GM10847 (cell line): ENCODE data around the gene STK36.

Experiments used
- POLR2A ChIP-seq: IDR thresholded peaks from 2 replicates; pipeline ENCODE4 v1.6.1; 2011; ENCODE audit not compliant: insufficient read length; ENCODE audit errors: extremely low read depth

Gene STK36

DNA sequence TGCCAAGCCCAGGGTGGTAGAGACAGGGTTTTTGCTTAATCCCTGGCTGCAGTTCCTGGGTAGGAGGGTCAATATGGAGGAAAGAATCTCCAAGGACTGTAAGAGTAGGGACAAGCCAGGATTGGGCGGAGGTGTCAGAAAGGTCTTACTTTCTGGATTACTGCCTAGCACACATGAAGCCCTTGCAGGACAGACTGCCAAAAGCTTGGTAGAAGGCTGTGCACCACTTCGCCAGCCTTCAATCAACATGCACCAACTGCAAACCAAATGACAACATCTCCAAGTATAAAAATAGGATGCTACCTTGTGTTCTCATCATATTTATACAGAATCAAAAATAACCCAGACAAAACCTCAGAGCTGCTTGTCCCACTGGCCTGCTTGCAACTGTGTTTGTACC is 16.1 kb upstream of the STK36 start:
- no peak for TF ChIP-seq POLR2A

DNA sequence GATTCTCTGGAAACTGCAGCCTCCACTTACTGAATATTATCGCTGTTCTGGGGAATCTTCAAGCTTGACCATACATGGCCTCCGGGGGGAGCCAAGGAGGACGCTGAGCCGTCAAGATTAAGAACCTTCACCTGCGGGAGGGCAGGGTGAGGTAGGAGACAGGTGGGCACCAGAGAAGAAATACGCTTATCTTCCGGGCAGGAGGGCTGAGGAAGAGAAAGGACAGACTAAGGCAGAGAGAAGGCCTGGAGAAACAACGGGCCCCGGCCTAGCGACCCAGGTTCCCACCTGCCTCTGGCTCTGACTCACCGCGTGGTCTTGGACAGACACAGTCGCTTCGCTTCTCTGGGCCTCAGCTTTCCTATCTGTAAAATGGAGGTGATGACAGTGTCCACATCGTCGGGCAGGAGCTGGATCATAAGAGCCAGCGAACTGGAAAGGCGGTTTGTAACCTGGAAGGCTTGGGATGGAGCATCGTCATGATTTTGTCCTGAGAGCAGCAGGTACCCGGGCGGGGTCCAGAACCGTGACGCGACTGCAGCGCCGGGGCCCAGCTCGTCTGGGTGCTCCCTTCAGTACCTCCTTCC is 13.1 kb upstream of the STK36 start:
- no peak for TF ChIP-seq POLR2A

DNA sequence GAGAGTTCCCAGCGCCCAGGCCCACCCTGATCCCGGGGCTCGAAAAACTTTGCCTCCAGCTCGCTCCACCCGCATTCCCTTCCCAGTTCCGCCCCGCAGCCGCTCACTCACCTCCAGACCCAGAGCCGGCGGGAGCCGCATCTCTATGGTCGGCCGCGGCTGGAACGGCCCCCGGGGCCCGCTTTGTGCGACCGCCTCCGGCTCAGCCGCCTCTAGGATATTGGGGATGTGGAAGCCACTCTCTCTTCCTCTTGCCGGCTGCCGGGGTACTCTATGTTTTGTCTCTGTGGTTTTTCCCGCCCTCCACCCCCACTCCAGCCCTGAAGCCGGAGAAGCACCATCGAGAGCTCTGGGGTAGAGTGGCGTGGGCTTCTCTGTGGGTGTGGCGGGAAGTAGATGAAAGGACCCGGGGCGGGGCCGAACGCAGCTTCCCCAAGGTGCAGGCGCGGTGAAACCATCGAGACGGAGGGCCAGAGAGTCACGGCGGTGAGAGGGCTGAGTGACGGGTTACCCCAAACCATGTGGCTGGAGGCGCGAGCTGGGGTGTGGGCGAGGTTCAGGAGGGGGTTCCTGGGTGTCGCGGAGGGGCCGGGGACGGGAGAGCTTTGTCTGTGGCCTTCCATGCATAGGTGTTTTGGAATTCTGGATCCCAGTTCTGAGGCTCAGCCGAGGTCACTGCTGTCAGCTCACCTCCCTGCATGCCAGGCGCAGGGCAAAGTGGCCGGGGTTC is 12.5 kb upstream of the STK36 start, which contains the start of the genes BCS1L and ZNF142:
Gene BCS1L (plus strand): TSS at position 426 of the 730 bp plus-strand sequence. CDS start 1,305 bp downstream, outside the sequence.
Gene ZNF142 (minus strand): TSS at position 366 of the 730 bp plus-strand sequence. CDS start 3,194 bp downstream, outside the sequence.
- TF ChIP-seq POLR2A = peak; percentile 58

DNA sequence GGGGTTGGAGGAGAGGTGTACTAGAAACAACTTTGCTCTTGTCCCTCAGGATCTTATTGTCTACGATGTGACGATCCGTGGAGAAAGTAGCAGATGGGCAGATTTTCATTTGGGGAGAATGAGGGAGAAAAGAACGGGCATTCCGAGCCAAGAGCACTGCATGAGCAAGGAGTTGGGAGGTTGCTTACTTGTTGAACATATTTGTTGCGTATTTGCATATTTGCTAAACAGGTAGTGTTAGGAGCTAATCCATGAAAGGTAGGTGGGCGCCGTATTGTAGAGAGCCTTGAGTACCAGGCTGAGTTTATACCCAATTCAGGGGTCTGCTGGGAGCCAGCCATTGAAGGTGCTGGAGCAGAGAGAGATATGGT is 11.9 kb upstream of the STK36 start:
- TF ChIP-seq POLR2A = no peak

- no peak for TF ChIP-seq POLR2A
These were observed 9.5 kb upstream of the STK36 start for GRCh38 chr2:218662377-218662776.

GRCh38 chr2:218662827-218663226 is 9.1 kb upstream of the STK36 start:
- no peak for TF ChIP-seq POLR2A

GRCh38 chr2:218663901-218664300 is 8.0 kb upstream of the STK36 start:
- no peak for TF ChIP-seq POLR2A

GRCh38 chr2:218664653-218665052 is 7.2 kb upstream of the STK36 start:
- TF ChIP-seq POLR2A = no peak

DNA sequence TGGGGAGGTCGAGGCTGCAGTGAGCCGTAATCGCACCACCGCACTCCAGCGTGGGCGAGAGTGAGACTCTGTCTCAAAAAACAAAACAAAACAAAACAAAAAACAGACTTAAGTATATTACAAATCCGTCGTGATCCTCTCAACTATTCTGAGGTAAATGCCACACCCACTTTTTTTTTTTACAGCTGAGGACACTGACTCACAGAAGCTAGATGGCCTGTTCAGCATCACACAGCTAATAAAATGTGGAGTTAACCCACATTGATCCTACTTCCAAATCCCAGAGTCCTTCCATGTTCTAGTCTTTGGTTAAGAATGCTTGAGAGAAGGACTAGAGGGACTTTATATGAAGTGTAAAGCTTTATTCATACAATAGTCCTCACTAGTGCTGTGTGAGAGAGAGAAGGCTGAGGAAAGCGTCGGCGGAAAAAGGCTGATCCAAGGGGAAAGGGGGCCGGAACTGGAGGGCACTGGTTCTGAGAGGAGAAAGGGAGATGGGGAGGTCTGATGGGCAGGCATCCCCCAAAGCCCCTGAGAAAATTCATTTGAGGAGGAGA is 711 bp upstream of the STK36 start:
- no peak for TF ChIP-seq POLR2A

DNA sequence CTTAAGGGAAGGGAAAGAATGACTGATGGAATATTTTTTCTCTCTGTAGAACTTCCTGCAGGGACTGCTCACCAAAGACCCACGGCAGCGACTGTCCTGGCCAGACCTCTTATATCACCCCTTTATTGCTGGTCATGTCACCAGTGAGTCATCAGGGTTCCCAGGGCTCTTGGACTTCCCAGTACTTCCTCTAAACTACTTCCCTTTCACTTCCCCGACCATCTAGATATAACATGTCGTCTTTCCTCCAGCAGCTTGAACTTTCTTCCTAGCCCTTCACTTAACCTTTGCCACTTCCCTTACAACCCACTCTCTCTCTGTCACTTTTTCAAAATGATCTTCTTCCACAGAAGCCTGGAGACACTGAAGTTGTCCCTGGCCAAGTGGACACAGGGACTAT is 7.2 kb downstream of the STK36 start:
- TF ChIP-seq POLR2A = no peak

DNA sequence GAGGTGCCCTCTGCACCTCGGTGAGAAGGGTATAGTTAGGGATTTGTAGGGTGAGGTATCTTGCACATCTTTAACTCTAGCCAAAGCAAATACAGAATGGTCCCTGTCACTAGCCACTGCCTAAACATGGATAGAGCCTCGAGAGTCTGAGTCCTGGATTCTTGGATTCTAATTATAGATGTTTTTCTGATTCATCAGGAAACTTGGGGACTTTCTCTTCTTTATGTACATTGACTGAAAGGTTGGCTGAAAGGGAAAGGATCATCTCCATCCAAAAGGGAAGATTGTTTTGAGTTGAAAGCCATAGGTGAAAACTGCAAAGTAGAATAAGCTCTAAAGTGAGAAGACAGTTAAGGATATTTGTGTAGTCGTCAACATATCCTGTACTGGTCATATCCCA is 8.2 kb downstream of the STK36 start:
- TF ChIP-seq POLR2A = no peak

- no peak for TF ChIP-seq POLR2A
These were observed 19.3 kb downstream of the STK36 start for GRCh38 chr2:218691234-218691633.

- TF ChIP-seq POLR2A = no peak
These were observed 22.7 kb downstream of the STK36 start for GRCh38 chr2:218694405-218695145.

GRCh38 chr2:218698885-218699284 is 27.0 kb downstream of the STK36 start:
- no peak for TF ChIP-seq POLR2A

DNA sequence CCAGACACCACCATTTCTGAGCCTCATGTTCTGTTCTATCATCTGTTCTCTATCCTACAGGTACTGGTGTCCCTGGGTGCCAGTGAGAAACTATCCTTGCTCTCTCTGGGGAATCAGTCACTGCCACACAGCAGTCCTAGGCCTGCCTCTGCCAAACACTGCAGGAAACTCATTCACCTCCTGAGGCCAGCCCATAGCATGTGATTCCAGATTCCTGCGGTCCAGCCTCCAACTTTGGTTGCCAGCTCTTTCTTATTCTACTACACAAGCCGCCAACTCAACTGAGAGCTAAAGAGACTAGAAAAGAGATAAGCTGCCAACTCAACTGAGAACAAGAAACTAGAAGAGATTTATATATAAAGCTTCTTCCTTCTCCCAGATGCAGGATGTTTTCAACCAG is 29.9 kb downstream of the STK36 start:
- TF ChIP-seq POLR2A = no peak

DNA sequence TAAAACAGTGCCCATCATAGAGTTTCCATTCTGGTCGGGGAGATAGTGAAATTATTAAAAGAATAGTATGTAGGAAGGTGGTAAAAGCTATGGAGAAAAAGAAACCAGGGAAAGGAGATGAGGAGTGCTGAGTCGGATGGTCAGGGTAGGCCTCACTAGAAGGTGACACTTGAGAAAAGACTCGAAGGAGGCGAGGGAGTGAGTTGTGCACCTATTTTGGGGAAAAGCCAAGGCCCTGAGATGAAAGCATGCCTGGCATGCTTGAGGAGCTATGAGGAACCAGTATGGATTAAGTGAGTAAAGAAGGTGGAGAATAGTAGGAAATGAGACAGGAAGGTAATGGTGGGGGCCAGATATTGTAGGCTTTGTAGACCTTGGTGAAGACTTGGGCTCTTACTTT is 31.5 kb downstream of the STK36 start:
- TF ChIP-seq POLR2A = no peak
